ENCODE data around the gene USP50. TPM values are rescaled to one million over a fixed set of nuclear protein-coding genes. Genes with fewer than 3 reads are reported as not detected.

USP50 gene
- total and polyA plus RNA-seq, 2 of the 13 experiments (the other 11 are each of a cell fraction or from before 2014, with no cell fraction given), result 0.86 TPM; not detected in 1

GRCh38 chr15:50476143-50476542 lies 70.3 kb downstream of the USP50 start (continued):
- TF ChIP-seq ZMYM2 (CRISPR knock-in tag; IDR thresholded peaks at IDR 0.05) (0 out of 2 replicates have a peak, but pooled peaks have one; percentile 28), ZNF12 (CRISPR knock-in tag; IDR thresholded peaks at IDR 0.05) (no peak), ZBTB38 (CRISPR knock-in tag; IDR thresholded peaks at IDR 0.05) (peak; percentile 76), ZNF724P (CRISPR knock-in tag; IDR thresholded peaks at IDR 0.05; ENCODE audit: borderline replicate concordance) (no peak), HHEX (CRISPR knock-in tag; IDR thresholded peaks at IDR 0.05) (no peak), GFI1 (CRISPR knock-in tag; IDR thresholded peaks at IDR 0.05; ENCODE audit: borderline replicate concordance) (no peak), TBX3 (IDR thresholded peaks at IDR 0.05; ENCODE audit: borderline replicate concordance) (no peak), SALL1 (CRISPR knock-in tag; IDR thresholded peaks at IDR 0.05) (peak; percentile 51), ZFP36L2 (CRISPR knock-in tag; IDR thresholded peaks at IDR 0.05) (no peak), ONECUT2 (CRISPR knock-in tag; IDR thresholded peaks at IDR 0.05) (0 out of 2 replicates have a peak, but pooled peaks have one; percentile 31), MAFK (conservative IDR thresholded peaks at IDR 0.05 in 1 of 2, IDR thresholded peaks at IDR 0.05 in 1 of 2; ENCODE audit: low read length in 2 of 2) (no peak), NR0B2 (CRISPR knock-in tag; IDR thresholded peaks at IDR 0.05) (no peak), ZMYM4 (CRISPR knock-in tag; IDR thresholded peaks at IDR 0.05) (peak; percentile 82), ZNF326 (CRISPR knock-in tag; IDR thresholded peaks at IDR 0.05; ENCODE audit: borderline replicate concordance) (no peak), ELF3 (CRISPR knock-in tag; IDR thresholded peaks at IDR 0.05) (no peak), CAMTA2 (CRISPR knock-in tag; IDR thresholded peaks at IDR 0.05; ENCODE audit: borderline replicate concordance) (no peak), NR2F1 (CRISPR knock-in tag; IDR thresholded peaks at IDR 0.05) (peak in 1 of 2 experiments; percentile 63; a peak in 1 of 4 replicates), HNF4A (CRISPR knock-in tag; IDR thresholded peaks at IDR 0.05) (0 out of 2 replicates have a peak, but pooled peaks have one; percentile 24)
- TF ChIP-seq, protein P1, sequence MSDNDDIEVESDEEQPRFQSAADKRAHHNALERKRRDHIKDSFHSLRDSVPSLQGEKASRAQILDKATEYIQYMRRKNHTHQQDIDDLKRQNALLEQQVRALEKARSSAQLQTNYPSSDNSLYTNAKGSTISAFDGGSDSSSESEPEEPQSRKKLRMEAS (IDR thresholded peaks at IDR 0.05), result no peak
- TF ChIP-seq, protein P2, sequence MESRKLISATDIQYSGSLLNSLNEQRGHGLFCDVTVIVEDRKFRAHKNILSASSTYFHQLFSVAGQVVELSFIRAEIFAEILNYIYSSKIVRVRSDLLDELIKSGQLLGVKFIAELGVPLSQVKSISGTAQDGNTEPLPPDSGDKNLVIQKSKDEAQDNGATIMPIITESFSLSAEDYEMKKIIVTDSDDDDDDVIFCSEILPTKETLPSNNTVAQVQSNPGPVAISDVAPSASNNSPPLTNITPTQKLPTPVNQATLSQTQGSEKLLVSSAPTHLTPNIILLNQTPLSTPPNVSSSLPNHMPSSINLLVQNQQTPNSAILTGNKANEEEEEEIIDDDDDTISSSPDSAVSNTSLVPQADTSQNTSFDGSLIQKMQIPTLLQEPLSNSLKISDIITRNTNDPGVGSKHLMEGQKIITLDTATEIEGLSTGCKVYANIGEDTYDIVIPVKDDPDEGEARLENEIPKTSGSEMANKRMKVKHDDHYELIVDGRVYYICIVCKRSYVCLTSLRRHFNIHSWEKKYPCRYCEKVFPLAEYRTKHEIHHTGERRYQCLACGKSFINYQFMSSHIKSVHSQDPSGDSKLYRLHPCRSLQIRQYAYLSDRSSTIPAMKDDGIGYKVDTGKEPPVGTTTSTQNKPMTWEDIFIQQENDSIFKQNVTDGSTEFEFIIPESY (CRISPR knock-in tag; IDR thresholded peaks at IDR 0.05), result peak; percentile 96
